GM18867 (cell line): ENCODE results near the gene GOLGA8M.
"Not testable (repeated sequence)": the region's sequence is repeated elsewhere in the genome, so short reads cannot be mapped to it uniquely, and the experiment has no call there.

Experiments
- ATAC-seq: cut with Tn5 transposase; IDR thresholded peaks from one replicate; pipeline ENCODE4 v1.9.1; 2021; ENCODE audit warnings: mild to moderate bottlenecking, moderate library complexity; ENCODE audit not compliant: unreplicated experiment

The GOLGA8M gene

DNA sequence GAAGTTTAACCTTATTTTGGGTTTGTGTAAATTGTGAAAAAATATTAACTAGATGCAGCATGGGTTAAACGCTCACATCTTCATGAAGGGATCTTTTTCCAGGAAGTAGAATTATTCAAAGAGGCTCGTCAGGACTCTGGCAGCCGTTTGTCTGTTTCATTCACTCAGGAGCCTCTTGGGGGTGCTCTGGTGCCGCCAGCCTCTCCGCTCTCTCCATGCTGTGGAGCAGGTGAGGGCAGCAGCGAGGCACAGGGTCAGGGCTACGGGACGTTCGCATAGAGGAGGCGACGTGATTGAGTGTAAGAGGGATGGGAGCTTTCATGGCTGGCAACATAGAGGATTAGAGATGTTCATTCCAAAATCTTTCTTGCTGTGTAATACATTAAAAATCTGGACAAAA lies 48.5 kb downstream of the GOLGA8M start:
- not testable (repeated sequence) for ATAC-seq

DNA sequence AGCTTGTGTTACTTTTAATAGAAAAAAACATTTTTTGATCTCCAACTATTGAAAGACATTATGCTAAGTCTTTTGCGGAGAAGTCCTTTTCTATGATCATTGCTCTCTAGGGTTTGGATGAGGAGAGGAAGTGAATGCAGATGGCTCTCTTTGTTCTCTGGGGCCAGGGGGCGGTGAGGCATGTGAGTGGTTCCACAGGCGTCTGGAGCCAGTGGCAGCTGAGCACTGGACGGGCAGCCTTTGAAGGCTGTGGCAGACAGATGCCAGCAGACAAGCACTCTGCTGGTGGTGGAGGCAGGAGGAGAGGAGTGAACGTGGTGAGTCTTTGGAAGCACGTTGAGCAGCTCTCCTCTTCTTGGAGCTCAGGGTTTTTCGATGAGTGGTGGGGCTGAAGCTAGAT lies 51.5 kb downstream of the GOLGA8M start:
- ATAC-seq, result not testable (repeated sequence)

DNA sequence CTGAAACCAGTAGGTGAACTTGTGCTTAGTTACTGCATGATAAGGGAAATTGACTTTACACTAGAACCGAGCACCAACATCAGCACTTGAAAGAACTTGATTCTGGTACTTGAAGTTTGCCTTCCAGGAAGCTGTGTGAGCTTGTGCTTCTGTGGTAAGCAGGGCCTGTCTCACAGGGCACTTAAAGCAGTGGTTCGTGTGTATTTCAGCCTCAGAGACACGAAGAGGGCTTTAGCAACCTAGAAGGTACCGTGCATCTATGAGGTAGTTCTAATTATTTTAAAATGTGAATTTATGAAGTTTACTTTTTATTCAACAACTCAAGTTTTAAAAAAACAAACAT lies 56.2 kb downstream of the GOLGA8M start:
- ATAC-seq, result not testable (repeated sequence)

DNA sequence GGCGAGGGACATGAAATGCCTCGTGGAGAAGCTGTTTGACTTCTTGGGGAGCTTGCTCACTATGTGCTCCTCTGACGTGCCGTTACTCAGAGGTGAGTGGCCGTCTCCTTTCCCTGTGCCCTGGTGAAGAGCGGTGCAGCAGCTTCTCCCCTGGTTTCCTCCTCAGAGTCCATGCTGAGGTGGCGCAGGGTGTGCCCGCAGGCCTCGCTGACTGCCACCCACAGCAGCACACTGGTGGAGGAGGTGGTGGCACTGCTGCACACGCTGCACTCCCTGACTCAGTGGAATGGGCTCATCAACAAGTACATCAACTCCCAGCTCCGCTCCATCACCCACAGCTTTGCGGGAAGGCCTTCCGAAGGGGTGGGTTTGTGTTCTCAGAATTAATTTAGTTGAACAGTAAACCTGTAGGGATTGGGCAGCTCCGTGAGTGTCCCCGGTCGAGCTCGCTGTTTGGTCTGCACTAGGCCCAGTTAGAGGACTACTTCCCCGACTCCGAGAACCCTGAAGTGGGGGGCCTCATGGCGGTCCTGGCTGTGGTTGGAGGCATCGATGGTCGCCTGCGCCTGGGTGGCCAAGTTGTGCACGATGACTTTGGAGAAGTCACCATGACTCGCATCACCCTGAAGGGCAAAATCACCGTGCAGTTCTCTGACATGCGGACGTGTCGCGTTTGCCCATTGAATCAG lies 56.7 kb downstream of the GOLGA8M start:
- not testable (repeated sequence) for ATAC-seq

DNA sequence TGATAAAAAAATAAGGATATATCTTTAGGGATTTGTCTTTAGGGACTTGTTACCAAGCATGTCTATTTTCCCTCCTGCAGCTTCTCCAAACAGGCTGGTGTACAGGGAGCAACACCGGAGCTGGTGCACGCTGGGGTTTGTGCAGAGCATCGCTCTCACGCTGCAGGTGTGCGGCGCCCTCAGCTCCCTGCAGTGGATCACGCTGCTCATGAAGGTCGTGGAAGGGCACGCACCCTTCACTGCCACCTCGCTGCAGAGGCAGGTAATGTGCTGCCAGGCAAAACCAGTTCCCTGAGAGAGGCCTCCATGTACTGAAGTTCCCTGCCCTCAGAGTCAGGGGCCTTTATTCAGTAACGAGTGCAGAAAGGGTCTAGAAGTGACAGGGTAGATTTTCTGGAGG lies 58.0 kb downstream of the GOLGA8M start:
- not testable (repeated sequence) for ATAC-seq

DNA sequence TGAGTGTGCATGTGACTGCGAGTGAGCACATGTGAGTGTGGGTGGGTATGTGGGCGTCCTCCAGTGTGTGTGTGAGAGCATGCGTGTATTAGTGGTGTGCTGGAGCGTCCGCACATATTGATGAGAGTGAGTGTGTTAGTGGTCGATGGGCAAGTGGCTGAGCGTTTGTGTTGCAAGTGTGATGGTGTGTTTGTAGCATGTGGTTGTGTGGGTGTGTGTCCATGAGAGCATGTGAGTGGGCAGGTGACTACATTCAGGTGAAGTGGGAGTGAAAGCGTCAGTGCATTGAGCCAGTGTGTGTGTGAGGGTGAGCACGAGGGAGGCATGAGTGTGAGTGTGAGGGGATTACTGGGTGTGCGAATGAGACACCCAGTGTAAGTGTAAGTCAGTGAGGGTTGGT lies 59.7 kb downstream of the GOLGA8M start:
- ATAC-seq, result not testable (repeated sequence)
